NCI-H82 treated with DMSO at 0.1 percent for 48 hours (cell line): ENCODE data around the gene DNM1.

Experiments
- DNase-seq: peaks from one replicate; lab custom pipeline; 2025; ENCODE audit not compliant: unreplicated experiment; lab: John Stamatoyannopoulos, UW

The DNM1 gene

DNA sequence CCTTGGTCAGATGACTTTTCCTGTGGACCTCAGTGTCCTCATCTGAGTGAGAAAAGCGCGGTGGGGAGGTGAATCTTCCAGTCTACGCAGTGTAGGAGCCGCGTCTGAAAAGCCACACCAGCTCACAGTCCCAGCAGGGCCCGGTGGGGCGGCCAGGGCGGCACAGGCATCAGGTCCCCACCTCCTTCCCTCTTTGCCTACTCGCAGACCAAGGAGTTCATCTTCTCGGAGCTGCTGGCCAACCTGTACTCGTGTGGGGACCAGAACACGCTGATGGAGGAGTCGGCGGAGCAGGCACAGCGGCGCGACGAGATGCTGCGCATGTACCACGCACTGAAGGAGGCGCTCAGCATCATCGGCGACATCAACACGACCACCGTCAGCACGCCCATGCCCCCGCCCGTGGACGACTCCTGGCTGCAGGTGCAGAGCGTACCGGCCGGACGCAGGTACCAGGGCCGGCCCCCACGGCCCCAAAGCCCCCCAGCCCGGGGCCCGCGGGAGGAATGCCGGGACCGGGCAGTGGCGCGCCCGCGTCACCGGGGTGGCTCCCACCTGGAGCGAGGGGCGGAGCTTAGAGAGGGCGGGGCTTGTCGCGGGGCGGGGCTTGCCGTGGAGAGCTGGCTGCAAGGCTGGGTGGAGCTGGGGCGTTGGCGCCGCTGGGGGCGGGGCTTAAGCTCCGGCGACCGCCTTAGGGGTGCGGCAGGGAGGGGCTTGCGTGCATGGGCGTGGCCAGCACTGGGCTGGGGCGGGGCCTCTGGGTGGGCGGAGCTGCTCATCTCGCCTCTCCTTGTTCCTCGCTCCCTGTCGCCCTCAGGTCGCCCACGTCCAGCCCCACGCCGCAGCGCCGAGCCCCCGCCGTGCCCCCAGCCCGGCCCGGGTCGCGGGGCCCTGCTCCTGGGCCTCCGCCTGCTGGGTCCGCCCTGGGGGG is 47.0 kb downstream of the DNM1 start:
- no peak for DNase-seq

- DNase-seq = no peak
Measured at GRCh38 chr9:128250839-128251731, 47.9 kb downstream of the DNM1 start.

DNA sequence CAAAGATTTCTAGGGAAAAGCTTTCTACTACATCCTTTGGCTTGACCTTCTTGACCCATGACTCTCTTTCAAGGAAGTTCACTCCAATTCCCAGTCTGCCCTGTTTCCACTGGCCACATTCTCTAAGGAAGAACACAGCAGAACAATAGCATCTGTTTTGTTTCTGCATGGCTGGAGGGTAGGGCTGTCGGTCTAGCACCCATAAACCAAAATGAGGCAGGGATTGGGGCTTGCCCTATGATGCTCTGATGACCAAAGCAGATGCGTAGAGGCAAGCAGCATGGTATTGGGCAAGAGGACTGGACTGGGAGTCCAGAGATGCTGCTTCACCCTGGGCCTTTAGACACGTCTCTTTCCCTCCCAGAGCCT is 48.5 kb downstream of the DNM1 start:
- DNase-seq = no peak

DNA sequence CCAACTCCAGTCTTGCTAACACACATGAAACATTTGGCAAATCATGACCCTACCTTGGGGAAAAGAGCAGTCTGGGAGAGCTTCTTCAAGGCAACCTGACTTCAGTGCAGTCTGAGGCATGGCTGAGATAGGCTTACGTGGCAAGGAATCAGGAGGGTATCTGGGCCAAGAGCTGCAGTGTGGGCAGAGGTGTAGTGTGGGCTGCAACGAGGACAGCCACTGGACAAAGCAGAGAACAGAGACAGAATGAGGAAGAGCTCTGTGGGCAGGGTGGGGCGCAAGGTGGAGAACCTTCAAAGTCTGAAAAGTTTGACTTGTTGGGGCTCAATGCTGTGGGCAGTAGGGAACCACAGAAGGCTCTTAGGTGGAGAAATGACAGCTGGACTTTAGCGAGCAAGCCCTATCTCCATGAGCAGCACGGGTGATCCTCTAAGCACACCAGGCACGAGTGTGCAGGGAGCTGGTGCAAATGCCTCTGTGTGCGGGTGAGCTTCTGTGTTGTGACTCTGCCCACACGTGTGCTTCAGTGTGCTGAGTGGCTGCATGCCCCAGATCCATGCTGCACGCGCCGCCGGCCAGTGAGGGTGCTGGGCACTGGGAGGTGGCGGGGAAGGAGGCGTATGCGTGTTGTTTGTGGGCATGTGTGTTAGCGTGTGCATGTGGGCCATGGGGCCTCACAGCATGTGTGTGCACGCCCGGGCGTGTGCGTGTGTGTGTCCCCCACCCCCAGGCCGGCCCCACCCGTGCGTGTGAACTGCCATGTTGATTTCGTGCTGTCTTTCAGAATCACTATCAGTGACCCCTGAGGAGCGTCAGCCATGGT is 49.3 kb downstream of the DNM1 start:
- no peak for DNase-seq

- DNase-seq = no peak
Measured at GRCh38 chr9:128253140-128253990, 50.2 kb downstream of the DNM1 start.

DNA sequence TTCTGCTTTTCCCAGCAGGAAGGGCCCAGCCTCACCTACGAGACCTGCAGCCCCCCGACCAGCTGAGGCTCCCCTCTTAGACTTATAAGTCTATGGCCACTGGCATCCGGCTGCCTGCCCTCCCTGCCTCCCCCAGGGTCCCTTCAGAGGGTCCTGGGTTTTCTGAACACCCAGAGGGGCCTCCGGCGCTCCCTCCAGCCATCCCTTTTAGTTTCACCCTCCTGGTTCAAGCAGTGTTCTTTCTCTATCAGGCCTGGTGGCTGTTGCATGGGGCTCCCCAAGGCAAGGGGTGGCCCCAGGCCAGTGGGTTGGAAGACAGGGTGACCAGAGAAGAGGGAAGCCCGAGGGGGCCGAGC is 50.8 kb downstream of the DNM1 start:
- DNase-seq = no peak

DNA sequence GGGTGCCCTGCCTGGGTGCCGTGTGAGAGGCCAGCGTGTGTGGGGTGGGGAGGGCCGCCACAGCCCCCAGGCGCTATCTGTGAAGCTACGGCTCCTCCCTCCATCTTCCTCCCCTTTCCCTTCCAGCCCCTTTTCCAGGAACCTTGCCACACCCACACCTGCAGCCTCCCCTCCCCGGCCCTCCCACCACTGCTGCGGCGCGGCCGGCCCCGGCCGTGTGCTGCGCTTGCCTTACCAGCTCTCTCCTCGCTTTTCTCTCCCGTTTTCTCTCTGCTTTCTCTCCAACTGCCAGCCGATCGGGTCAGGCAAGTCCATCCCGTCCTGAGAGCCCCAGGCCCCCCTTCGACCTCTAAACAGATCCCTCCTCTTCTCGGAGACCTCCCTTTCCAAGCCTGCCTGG is 51.2 kb downstream of the DNM1 start:
- DNase-seq = no peak

DNA sequence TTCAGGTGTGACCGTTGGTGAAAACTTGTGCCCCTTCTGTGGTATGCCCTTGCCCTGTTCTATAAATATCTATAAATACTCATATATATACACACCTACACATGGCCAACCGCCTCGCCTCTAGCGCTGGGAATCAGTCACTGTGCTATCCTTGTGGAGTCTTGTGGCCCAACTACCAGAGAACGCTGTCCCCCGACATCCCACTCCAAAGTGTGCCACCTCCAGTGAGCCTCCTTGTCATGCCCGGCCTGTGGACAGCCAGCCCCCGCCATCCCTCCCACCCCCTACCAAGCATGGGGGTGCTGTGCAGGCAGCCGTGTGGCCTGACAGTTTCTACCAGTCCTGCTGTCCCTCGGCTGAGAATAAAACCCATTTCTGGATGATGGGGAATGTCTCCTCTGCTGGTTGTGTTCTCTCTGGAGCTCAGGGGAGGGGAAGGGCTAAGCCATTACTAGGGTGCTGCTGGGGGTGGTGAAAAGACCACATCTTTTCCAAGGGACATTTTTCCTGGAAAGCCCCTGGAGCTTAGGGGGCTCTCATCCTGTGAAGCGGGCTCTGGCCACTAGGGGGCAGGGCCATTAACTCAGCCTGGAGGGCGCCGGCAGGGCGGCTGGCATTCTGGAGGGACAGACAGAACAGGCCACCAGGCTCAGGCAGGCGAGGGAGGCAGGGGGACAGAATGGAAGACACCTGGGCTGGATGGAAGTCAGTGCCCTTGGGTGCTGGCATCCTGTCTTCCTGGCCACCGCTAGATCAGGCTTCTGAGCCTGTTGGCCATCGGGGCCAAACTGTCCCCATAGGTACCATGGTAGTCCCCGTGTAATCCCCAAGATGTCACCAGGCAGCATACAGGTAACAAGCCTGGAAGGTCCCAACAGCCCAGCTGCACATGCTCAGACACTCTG is 51.9 kb downstream of the DNM1 start:
- no peak for DNase-seq

- DNase-seq = no peak
Measured at GRCh38 chr9:128257086-128257825, 54.1 kb downstream of the DNM1 start.

DNA sequence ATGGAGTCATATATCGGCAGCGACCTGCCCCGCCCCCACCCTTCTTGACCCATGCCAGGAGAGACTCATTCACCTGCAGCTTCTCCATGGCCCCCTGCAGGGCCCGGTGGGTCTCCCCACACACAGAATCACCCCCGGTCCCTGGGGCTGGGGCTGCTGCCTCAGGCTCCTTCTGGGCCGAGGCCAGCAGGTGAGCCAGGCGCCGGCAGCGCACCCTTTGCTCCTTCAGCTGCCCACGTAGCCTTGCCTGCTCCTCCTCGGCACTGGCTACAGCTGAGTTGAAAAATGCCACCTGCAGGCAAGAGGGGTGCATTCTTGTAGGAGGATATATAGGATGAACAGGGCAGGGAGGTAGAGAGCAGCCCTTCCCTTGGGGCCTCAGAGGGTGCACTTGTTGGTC is 54.7 kb downstream of the DNM1 start:
- no peak for DNase-seq

DNA sequence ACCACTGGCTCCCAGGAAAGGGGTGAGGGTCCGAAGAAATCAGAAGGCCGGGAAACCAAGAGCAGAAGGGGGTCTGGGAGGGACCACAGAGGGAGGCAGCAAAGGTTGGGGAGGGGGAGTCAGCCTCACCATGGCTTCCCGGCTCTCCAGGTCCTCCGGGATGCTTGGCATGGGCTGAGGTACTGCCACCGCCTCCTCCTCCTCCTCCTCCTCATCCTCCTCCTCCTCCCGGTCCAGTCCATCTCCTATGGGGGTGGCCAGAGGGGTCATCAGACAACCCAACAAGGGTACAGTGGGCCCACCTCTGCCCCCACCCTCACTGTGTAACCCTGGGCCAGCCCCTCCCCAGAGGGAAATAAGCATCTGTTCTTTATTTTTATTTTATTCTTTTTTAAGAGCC is 55.1 kb downstream of the DNM1 start:
- DNase-seq = no peak

DNA sequence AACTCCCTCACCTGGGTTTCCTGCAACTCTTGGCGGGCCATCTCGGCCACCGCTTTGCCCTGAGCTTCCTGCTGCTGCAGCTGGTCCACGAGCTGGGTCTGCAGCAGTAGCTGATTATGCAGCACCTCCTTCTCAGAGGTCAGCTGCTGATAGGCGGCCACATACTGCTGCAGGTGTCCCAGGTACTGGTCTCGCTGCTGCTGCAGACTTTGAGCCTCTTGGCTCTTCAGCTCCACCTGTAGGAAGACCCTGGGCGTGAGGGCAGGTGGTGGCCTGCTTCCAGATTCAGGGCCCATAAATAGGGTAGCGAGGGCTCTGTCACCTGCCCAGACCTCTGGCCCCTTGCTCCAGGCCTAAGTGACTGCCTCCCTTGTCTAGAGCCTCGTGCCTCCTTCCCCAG is 56.0 kb downstream of the DNM1 start:
- no peak for DNase-seq

GRCh38 chr9:128260340-128260739 is 57.2 kb downstream of the DNM1 start:
- no peak for DNase-seq

DNA sequence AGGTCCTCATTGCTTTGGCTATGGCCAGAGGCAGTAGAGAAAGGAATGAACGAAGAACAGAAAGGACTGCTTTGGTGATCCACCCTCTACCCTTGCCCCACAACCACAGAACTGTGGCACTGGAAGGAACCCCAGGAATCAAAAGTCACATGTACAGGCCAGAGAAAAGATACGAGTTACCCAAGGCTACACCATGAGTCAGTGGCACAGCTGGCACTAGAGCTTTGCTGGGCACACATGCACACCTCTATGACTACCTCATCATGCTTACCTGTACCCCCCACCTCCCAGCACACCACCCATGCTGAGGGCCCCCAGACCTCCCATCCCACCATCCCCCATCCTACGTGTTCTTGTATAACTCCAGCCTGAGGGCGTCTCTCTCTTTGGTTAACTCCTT is 59.5 kb downstream of the DNM1 start:
- DNase-seq = no peak

DNA sequence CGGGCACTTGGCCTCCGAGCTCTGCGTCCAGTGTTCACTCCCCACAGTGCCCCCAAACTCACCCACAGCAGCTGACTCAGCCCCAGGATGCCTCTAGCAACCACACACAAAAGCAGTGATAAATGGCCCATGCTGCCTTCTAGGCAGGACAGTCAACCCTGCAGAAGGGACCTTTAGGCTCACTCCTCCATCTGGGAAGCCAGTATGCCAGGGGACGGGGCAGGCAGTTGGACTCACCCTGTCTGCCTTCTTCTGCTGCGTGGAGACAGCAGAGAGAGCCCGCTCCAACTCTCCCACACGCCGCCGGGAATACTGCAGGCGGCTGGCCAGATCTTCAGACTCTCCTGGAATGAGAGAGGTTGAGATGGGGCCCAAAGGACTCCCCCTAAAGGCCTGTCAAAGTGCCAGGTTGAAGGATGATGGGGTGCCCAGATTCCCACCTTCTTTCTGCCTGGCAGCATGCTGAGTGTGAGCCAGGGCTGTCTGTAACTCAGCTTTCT is 62.2 kb downstream of the DNM1 start:
- no peak for DNase-seq

- DNase-seq = no peak
Measured at GRCh38 chr9:128266868-128267590, 63.9 kb downstream of the DNM1 start.

GRCh38 chr9:128271112-128271511 is 67.9 kb downstream of the DNM1 start:
- no peak for DNase-seq

DNA sequence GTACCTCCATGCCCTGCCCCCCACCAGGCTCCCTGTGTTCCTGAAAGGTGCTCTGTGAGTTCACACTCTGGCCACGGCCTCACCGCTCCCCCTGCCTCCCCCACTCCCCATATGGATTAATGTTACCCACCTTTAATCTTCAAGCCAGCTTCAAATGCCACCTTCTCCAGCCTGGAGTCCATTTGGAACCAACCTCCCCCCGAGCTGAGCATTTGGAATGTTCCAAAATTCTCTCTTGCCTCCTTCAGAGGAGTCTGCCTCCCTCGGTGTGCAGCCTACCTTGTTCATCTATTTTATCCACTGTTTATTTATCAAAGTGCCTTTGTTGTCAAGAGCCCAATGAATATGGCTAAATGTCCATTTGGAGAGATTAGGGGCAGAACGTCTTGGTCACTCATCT is 68.3 kb downstream of the DNM1 start:
- no peak for DNase-seq
